Activated B cell treated with CpG ODN at 0.5 μM for 24 hours (primary cell): ENCODE results near the gene COPZ1. TPM values are rescaled to one million over a fixed set of nuclear protein-coding genes. Genes with fewer than 3 reads are reported as not detected.

ENCODE experiments used
- ATAC-seq: fragments of 200-7000 bp; cut with Tn5 transposase; one replicate; pipeline ENCODE4 v1.10.0; 2021; ENCODE audit warnings: low read depth, mild to moderate bottlenecking, moderate library complexity
- CTCF ChIA-PET: fragments of 350-600 bp; sonication (Branson Sonifier 250); formaldehyde crosslinking; loops from one replicate; lab custom pipeline; 2021; ENCODE audit warnings: antibody characterized with exemption; lab: Charles Lee
- POLR2A ChIA-PET: fragments of 350-600 bp; sonication (Branson Sonifier 250); formaldehyde crosslinking; loops from one replicate; lab custom pipeline; 2021; ENCODE audit warnings: antibody characterized with exemption; lab: Charles Lee
- DNase-seq: peaks from one replicate; pipeline ENCODE4 v3.0.0; 2022
- H3K27ac Mint-ChIP-seq: one replicate; pipeline ENCODE4 v1.8.0; 2020; ENCODE audit warnings: mixed read lengths
- H3K27me3 Mint-ChIP-seq: one replicate; pipeline ENCODE4 v1.8.0; 2021; ENCODE audit warnings: mixed read lengths
- H3K36me3 Mint-ChIP-seq: one replicate; pipeline ENCODE4 v1.8.0; 2021; ENCODE audit warnings: low read depth, mixed read lengths
- H3K4me1 Mint-ChIP-seq: one replicate; pipeline ENCODE4 v1.8.0; 2021; ENCODE audit warnings: mixed read lengths
- H3K4me3 Mint-ChIP-seq: one replicate; pipeline ENCODE4 v1.8.0; 2020; ENCODE audit warnings: mild to moderate bottlenecking, mixed read lengths
- H3K9me3 Mint-ChIP-seq: one replicate; pipeline ENCODE4 v1.8.0; 2020; ENCODE audit warnings: mixed read lengths
- intact Hi-C: fragments of 100-400 bp; cut with micrococcal nuclease; formaldehyde crosslinking; loops from one replicate; pipeline ENCODE4 v1.15.1; 2024
- total RNA-seq: library from RNA; stranded (reverse); gene quantifications from 2 replicates; pipeline ENCODE4 v1.2.3, GENCODE V29; 2022
- TF ChIP-seq, protein P1 (sequence below): fragments of 200-600 bp; IDR thresholded peaks from one replicate; pipeline ENCODE4 v1.8.0; 2022; ENCODE audit warnings: antibody characterized with exemption, mild to moderate bottlenecking

Gene COPZ1
- total RNA-seq, 1 donor from 2014 or later, result 120 TPM

DNA sequence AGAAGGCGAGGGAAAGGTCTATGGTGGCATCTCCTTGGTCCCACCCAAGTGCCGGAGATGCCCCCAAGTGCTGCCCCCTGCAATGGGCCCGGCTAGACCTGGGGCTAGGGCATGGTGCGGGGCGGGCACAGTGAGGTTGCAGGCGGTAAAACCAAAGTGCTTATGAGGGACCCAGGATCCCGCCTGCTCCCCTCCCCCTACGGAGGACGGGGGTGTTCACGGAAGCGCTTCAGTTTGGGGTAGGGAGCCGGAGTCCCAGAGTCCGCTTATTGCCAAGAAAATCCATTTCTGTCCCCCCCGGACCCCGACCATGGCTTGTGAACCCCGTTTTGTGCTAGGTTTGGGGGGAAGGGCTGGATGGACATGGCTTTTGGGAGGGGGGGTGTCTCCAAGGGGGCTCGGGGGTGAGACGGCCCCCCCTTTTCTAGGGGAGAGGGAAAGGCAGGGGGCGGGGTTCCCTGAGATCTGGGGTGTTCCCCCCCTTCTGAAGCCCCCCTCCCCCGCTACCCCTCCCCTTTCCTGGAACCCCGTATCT lies 44.7 kb downstream of the COPZ1 start:
- H3K9me3 Mint-ChIP-seq, result no peaks in the 10 kb centered on the region
- ChIA-PET CTCF (interaction anchor here (0.9 to 2.4 kb wide), 2 partner anchors 10 to 23 kb away, joined by 3 to 15 read pairs; no protein-coding TSS in a partner anchor), POLR2A (interaction anchor here (1.3 kb wide), 1 partner anchor 10 kb away, joined by 3 read pairs; no protein-coding TSS in a partner anchor)
- intact Hi-C loops, result loop anchor here (5.0 kb wide), 1 partner anchor 362 kb away; the partner anchor contains the start of gene HOXC8
- TF ChIP-seq, protein P1, sequence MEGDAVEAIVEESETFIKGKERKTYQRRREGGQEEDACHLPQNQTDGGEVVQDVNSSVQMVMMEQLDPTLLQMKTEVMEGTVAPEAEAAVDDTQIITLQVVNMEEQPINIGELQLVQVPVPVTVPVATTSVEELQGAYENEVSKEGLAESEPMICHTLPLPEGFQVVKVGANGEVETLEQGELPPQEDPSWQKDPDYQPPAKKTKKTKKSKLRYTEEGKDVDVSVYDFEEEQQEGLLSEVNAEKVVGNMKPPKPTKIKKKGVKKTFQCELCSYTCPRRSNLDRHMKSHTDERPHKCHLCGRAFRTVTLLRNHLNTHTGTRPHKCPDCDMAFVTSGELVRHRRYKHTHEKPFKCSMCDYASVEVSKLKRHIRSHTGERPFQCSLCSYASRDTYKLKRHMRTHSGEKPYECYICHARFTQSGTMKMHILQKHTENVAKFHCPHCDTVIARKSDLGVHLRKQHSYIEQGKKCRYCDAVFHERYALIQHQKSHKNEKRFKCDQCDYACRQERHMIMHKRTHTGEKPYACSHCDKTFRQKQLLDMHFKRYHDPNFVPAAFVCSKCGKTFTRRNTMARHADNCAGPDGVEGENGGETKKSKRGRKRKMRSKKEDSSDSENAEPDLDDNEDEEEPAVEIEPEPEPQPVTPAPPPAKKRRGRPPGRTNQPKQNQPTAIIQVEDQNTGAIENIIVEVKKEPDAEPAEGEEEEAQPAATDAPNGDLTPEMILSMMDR, result no peak
- peaks cover 13% of the 10 kb centered on the region for H3K36me3 Mint-ChIP-seq
- no peaks in the 10 kb centered on the region for H3K27me3 Mint-ChIP-seq
- H3K4me3 Mint-ChIP-seq, result peak overlapping the region; percentile 55
- no peak for ATAC-seq
- no peak for DNase-seq
- peaks cover 15% of the 10 kb centered on the region for H3K4me1 Mint-ChIP-seq
- H3K27ac Mint-ChIP-seq, result no peak overlapping the region

- H3K4me3 Mint-ChIP-seq, result no peak overlapping the region
- CTCF ChIA-PET, result interaction anchor here (0.9 to 2.4 kb wide), 7 partner anchors 10 to 156 kb away, joined by 3 to 15 read pairs (median 4); no protein-coding TSS in a partner anchor
Measured at GRCh38 chr12:54370171-54370730, 45.3 kb downstream of the COPZ1 start.

DNA sequence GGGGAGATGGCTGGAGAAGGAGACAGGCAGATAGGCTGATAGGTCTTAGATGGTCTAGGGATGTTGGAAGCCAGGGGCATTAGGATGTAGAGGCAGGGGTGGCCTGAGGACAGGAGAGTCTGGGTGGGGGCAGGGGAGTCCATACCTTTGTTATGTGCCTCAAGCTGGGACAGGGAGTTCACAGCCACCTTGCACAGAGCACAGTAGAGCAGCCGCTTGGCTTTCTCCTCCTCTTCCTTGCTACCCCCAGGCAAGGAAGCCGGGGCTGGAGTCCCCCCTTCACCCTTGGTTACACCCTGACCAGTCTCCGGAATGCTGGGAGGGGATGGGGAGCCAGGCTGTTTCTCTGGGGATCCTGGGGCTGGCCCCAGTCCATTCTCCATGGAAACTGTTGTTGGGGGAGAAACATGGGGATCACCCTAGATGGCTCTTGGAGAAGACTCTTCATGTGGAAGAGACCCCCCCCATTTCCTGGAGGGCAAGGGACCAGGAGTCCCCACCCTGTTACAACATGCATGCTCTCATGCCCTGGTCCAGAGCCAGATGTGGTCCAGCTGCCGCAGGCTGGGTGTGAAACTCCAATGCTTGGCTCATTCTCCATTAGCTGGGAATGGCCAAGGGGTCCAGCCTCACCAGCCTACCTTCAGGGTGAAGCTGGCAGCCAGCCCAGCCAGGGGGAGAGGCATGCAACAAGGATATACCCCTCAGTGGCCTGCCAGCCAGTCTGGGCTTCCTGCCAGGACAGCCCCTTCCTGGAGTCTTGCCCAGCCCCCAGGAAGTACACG lies 46.6 kb downstream of the COPZ1 start:
- no peak overlapping the region for H3K4me3 Mint-ChIP-seq
- no peak for DNase-seq
- H3K9me3 Mint-ChIP-seq, result no peaks in the 10 kb centered on the region
- peaks cover 14% of the 10 kb centered on the region for H3K4me1 Mint-ChIP-seq
- ChIA-PET CTCF (interaction anchor here (0.8 to 2.4 kb wide), 5 partner anchors 8 to 155 kb away, joined by 3 to 15 read pairs (median 4); no protein-coding TSS in a partner anchor), POLR2A (no interaction called here)
- intact Hi-C loops, result no loop called here
- TF ChIP-seq, protein P1, result no peak
- ATAC-seq, result no peak
- H3K27ac Mint-ChIP-seq, result no peak overlapping the region
- H3K36me3 Mint-ChIP-seq, result peaks cover 13% of the 10 kb centered on the region
- H3K27me3 Mint-ChIP-seq, result no peaks in the 10 kb centered on the region

More at GRCh38 chr12:54370171-54370730, 45.3 kb downstream of the COPZ1 start:
- no peaks in the 10 kb centered on the region for H3K27me3 Mint-ChIP-seq
- DNase-seq, result peak; percentile 38
- intact Hi-C loops, result no loop called here
- H3K4me1 Mint-ChIP-seq, result peaks cover 14% of the 10 kb centered on the region
- POLR2A ChIA-PET, result interaction anchor here (1.3 kb wide), 1 partner anchor 9 kb away, joined by 3 read pairs; no protein-coding TSS in a partner anchor
- ATAC-seq, result peak; percentile 40
- peaks cover 13% of the 10 kb centered on the region for H3K36me3 Mint-ChIP-seq
- H3K27ac Mint-ChIP-seq, result no peak overlapping the region
- TF ChIP-seq, protein P1, result no peak
- H3K9me3 Mint-ChIP-seq, result no peaks in the 10 kb centered on the region

- DNase-seq, result no peak
- POLR2A ChIA-PET, result no interaction called here
- no peaks in the 10 kb centered on the region for H3K9me3 Mint-ChIP-seq
- intact Hi-C loops, result no loop called here
- H3K27me3 Mint-ChIP-seq, result no peaks in the 10 kb centered on the region
- CTCF ChIA-PET, result interaction anchor here (2.2 to 2.4 kb wide), 2 partner anchors 8 to 156 kb away, joined by 7 to 15 read pairs; no protein-coding TSS in a partner anchor
- peaks cover 13% of the 10 kb centered on the region for H3K36me3 Mint-ChIP-seq
- no peak for ATAC-seq
- H3K27ac Mint-ChIP-seq, result no peak overlapping the region
- H3K4me1 Mint-ChIP-seq, result peaks cover 14% of the 10 kb centered on the region
- no peak overlapping the region for H3K4me3 Mint-ChIP-seq
- TF ChIP-seq, protein P1, result no peak
Measured at GRCh38 chr12:54372113-54372806, 47.3 kb downstream of the COPZ1 start.
